ENCODE measurements around the gene MYOCD.

MYOCD gene

DNA sequence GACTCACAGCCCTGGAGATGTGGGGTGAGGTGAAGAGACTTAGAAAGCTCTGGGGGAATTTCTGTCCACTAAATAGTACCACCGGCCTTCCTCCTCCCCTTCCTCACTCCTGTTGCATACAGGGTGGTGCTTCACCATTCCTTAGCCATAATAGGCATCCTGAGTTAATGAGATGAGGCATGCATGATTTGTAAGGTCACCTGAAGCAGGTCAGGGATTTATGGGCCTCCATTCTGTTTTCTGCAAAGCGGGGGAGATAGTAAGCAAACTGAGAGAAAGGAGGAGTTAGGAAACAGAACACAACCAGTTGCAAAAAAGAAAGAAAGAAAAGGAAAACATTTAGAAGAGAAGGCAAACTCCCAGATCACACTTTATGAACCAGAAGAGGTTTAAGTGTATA lies 9.3 kb upstream of the MYOCD start:
- Histone ChIP-seq H3K27me3 (ENCODE audit: insufficient read depth, low read length, poor library complexity) (no peaks in the 10 kb centered on the region), H3K4me3 (ENCODE audit: low read depth in 1 of 2, low read length in 2 of 2) (no peak overlapping the region), H3K4me1 (ENCODE audit: insufficient read depth, low read length) (no peaks in the 10 kb centered on the region), H3K27ac (ENCODE audit: low read length) (no peak overlapping the region), H3K36me3 (ENCODE audit: insufficient read depth, low read length) (no peaks in the 10 kb centered on the region), H2AFZ (ENCODE audit: low read depth, low read length) (no peak overlapping the region), H3K4me2 (ENCODE audit: insufficient read depth, low read length) (no peak overlapping the region), H4K20me1 (ENCODE audit: insufficient read depth, low read length) (no peaks in the 10 kb centered on the region), H3K9ac (ENCODE audit: low read depth, low read length) (no peak overlapping the region), H3K79me2 (ENCODE audit: insufficient read depth, low read length) (no peaks in the 10 kb centered on the region), H3K9me3 (ENCODE audit: insufficient read depth, low read length, severe bottlenecking) (no peaks in the 10 kb centered on the region)
- DNase-seq (no peak), ATAC-seq (ENCODE audit: insufficient read depth, low read depth) (no peak)
- no peak for TF ChIP-seq EZH2 (IDR thresholded peaks at IDR 0.05; ENCODE audit: borderline replicate concordance, low read depth, low read length, severe bottlenecking)
- TF ChIP-seq, protein P1, sequence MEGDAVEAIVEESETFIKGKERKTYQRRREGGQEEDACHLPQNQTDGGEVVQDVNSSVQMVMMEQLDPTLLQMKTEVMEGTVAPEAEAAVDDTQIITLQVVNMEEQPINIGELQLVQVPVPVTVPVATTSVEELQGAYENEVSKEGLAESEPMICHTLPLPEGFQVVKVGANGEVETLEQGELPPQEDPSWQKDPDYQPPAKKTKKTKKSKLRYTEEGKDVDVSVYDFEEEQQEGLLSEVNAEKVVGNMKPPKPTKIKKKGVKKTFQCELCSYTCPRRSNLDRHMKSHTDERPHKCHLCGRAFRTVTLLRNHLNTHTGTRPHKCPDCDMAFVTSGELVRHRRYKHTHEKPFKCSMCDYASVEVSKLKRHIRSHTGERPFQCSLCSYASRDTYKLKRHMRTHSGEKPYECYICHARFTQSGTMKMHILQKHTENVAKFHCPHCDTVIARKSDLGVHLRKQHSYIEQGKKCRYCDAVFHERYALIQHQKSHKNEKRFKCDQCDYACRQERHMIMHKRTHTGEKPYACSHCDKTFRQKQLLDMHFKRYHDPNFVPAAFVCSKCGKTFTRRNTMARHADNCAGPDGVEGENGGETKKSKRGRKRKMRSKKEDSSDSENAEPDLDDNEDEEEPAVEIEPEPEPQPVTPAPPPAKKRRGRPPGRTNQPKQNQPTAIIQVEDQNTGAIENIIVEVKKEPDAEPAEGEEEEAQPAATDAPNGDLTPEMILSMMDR (IDR thresholded peaks at IDR 0.05; ENCODE audit: borderline replicate concordance, extremely low read depth, low read length, poor library complexity, severe bottlenecking) = no peak

DNA sequence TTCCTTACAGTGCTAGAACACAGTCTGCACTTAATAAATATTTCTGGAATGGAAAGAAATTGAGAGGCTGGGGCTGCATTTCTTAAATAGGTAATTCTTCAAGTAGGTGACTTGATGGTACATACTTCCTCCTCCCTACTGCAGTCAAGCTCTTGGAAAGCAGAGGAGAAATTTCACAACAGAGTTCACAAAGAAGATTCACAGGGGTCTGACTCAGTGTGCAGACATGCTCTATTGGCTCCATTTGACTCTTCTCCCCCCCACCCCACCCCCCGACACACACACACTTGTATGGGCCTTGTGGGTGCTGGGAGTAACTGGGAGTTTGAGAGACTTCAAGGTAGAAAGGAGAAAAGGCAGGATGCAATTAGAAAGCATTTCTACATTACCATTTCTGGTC lies 6.2 kb upstream of the MYOCD start:
- no peak overlapping the region for H3K4me3 ChIP-seq (ENCODE audit: low read depth in 1 of 2, low read length in 2 of 2)
- TF ChIP-seq, protein P1 (IDR thresholded peaks at IDR 0.05; ENCODE audit: borderline replicate concordance, extremely low read depth, low read length, poor library complexity, severe bottlenecking) = no peak
- no peak for TF ChIP-seq EZH2 (IDR thresholded peaks at IDR 0.05; ENCODE audit: borderline replicate concordance, low read depth, low read length, severe bottlenecking)

DNA sequence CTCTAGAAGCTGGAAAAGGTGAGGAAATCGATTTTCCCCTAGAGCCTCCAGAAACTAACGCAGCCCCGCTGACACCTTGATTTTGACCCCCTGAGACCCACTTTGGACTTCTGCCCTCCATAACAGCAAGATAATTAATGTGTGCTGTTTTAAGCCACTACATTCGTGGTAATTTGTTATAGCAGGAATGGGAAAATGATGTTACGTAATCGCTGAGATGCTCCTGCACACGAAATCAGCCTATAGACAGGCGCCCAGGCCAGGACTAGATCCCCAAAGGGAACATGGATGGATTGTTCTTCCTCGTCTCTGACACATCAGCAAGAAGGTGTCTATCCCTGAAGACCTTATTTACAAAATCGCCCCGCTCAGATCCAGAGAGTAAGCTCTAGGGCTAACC lies 1.4 kb upstream of the MYOCD start:
- H3K4me3 ChIP-seq (ENCODE audit: low read depth in 1 of 2, low read length in 2 of 2) = no peak overlapping the region
- no peak overlapping the region for H3K9ac ChIP-seq (ENCODE audit: low read depth, low read length)
- no peaks in the 10 kb centered on the region for H3K9me3 ChIP-seq (ENCODE audit: insufficient read depth, low read length, severe bottlenecking)
- H4K20me1 ChIP-seq (ENCODE audit: insufficient read depth, low read length) = no peaks in the 10 kb centered on the region
- no peak overlapping the region for H3K27ac ChIP-seq (ENCODE audit: low read length)
- no peaks in the 10 kb centered on the region for H3K36me3 ChIP-seq (ENCODE audit: insufficient read depth, low read length)
- H3K4me1 ChIP-seq (ENCODE audit: insufficient read depth, low read length) = no peaks in the 10 kb centered on the region
- no peak overlapping the region for H3K4me2 ChIP-seq (ENCODE audit: insufficient read depth, low read length)
- no peak for DNase-seq
- TF ChIP-seq, protein P1 (IDR thresholded peaks at IDR 0.05; ENCODE audit: borderline replicate concordance, extremely low read depth, low read length, poor library complexity, severe bottlenecking) = no peak
- no peak for TF ChIP-seq EZH2 (IDR thresholded peaks at IDR 0.05; ENCODE audit: borderline replicate concordance, low read depth, low read length, severe bottlenecking)
- no peak for ATAC-seq (ENCODE audit: insufficient read depth, low read depth)
- H2AFZ ChIP-seq (ENCODE audit: low read depth, low read length) = no peak overlapping the region
- no peaks in the 10 kb centered on the region for H3K79me2 ChIP-seq (ENCODE audit: insufficient read depth, low read length)
- H3K27me3 ChIP-seq (ENCODE audit: insufficient read depth, low read length, poor library complexity) = no peaks in the 10 kb centered on the region

More for the DNA sequence above, 6.2 kb upstream of the MYOCD start:
- H3K27ac ChIP-seq (ENCODE audit: low read length) = no peak overlapping the region
- H3K9me3 ChIP-seq (ENCODE audit: insufficient read depth, low read length, severe bottlenecking) = no peaks in the 10 kb centered on the region
- no peaks in the 10 kb centered on the region for H3K4me1 ChIP-seq (ENCODE audit: insufficient read depth, low read length)
- H3K4me2 ChIP-seq (ENCODE audit: insufficient read depth, low read length) = no peak overlapping the region
- H3K36me3 ChIP-seq (ENCODE audit: insufficient read depth, low read length) = no peaks in the 10 kb centered on the region
- H2AFZ ChIP-seq (ENCODE audit: low read depth, low read length) = no peak overlapping the region
- ATAC-seq (ENCODE audit: insufficient read depth, low read depth) (no peak), DNase-seq (no peak)
- H3K79me2 ChIP-seq (ENCODE audit: insufficient read depth, low read length) = no peaks in the 10 kb centered on the region
- no peaks in the 10 kb centered on the region for H4K20me1 ChIP-seq (ENCODE audit: insufficient read depth, low read length)
- no peaks in the 10 kb centered on the region for H3K27me3 ChIP-seq (ENCODE audit: insufficient read depth, low read length, poor library complexity)
- no peak overlapping the region for H3K9ac ChIP-seq (ENCODE audit: low read depth, low read length)

DNA sequence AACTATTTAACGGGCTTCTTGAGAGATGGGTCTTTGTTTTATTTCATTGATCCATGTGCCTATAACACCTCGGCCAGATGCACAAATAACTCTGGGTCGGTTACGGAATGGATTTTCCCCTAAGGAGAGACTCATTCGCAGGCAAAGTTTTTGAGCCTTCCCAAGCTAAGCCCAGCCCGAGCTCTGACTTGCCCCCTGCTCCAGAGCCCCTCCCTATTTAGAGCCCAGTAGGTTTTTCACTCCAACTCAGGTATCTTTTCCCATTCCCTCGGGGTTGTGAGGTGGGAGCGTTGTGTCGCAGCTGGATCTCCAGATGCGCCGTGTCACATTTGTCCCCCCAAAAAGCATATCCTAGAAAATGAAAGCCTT lies 812 bp upstream of the MYOCD start:
- H3K4me2 ChIP-seq (ENCODE audit: insufficient read depth, low read length) = no peak overlapping the region
- no peaks in the 10 kb centered on the region for H4K20me1 ChIP-seq (ENCODE audit: insufficient read depth, low read length)
- DNase-seq (no peak), ATAC-seq (ENCODE audit: insufficient read depth, low read depth) (no peak)
- H3K9ac ChIP-seq (ENCODE audit: low read depth, low read length) = no peak overlapping the region
- no peak for TF ChIP-seq EZH2 (IDR thresholded peaks at IDR 0.05; ENCODE audit: borderline replicate concordance, low read depth, low read length, severe bottlenecking)
- no peaks in the 10 kb centered on the region for H3K9me3 ChIP-seq (ENCODE audit: insufficient read depth, low read length, severe bottlenecking)
- no peak overlapping the region for H2AFZ ChIP-seq (ENCODE audit: low read depth, low read length)
- no peak overlapping the region for H3K27ac ChIP-seq (ENCODE audit: low read length)
- H3K79me2 ChIP-seq (ENCODE audit: insufficient read depth, low read length) = no peaks in the 10 kb centered on the region
- H3K4me1 ChIP-seq (ENCODE audit: insufficient read depth, low read length) = no peaks in the 10 kb centered on the region
- no peaks in the 10 kb centered on the region for H3K27me3 ChIP-seq (ENCODE audit: insufficient read depth, low read length, poor library complexity)
- H3K36me3 ChIP-seq (ENCODE audit: insufficient read depth, low read length) = no peaks in the 10 kb centered on the region
- H3K4me3 ChIP-seq (ENCODE audit: low read depth in 1 of 2, low read length in 2 of 2) = no peak overlapping the region
